Fibroblast of upper back skin (primary cell): ENCODE data around the gene FOXD1.
"Not testable (repeated sequence)": the region's sequence is repeated elsewhere in the genome, so short reads cannot be mapped to it uniquely, and the experiment has no call there.

ENCODE experiments used
- DNase-seq: peaks from one replicate; pipeline ENCODE4 v3.0.0-alpha.2; 2013

FOXD1 gene

GRCh38 chr5:73415171-73415570, 33.4 kb downstream of the FOXD1 start:
- DNase-seq = no peak

GRCh38 chr5:73412597-73412988, 36.0 kb downstream of the FOXD1 start:
- DNase-seq = peak; percentile 94

- DNase-seq = no peak
These were observed 36.5 kb downstream of the FOXD1 start for GRCh38 chr5:73411936-73412596.

- DNase-seq = not testable (repeated sequence)
These were observed 38.6 kb downstream of the FOXD1 start for GRCh38 chr5:73409927-73410326.

DNA sequence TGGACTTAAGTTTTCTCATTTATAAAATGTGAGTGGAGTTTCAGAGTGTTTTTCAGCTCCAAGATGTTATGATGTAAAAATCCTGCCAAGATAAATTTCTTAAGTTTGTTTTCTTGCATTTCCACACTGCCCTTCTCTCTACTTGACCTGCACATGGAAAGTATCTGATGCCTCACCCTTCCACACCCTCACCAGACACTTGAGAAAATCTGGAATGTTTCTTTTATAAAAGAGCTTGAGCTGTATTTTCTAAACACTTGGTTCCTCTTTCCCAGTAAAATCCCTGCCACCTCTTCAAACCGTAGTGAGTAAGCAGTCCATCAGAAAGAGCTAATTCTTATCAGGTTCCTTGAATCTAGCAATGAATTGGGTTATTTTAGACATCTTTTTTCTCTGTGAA, 42.9 kb downstream of the FOXD1 start:
- DNase-seq = no peak

GRCh38 chr5:73399775-73400174, 48.8 kb downstream of the FOXD1 start:
- no peak for DNase-seq
